ENCODE data around the gene CREG1.
"Not testable (repeated sequence)": the region's sequence is repeated elsewhere in the genome, so short reads cannot be mapped to it uniquely, and the experiment has no call there.

Gene CREG1

DNA sequence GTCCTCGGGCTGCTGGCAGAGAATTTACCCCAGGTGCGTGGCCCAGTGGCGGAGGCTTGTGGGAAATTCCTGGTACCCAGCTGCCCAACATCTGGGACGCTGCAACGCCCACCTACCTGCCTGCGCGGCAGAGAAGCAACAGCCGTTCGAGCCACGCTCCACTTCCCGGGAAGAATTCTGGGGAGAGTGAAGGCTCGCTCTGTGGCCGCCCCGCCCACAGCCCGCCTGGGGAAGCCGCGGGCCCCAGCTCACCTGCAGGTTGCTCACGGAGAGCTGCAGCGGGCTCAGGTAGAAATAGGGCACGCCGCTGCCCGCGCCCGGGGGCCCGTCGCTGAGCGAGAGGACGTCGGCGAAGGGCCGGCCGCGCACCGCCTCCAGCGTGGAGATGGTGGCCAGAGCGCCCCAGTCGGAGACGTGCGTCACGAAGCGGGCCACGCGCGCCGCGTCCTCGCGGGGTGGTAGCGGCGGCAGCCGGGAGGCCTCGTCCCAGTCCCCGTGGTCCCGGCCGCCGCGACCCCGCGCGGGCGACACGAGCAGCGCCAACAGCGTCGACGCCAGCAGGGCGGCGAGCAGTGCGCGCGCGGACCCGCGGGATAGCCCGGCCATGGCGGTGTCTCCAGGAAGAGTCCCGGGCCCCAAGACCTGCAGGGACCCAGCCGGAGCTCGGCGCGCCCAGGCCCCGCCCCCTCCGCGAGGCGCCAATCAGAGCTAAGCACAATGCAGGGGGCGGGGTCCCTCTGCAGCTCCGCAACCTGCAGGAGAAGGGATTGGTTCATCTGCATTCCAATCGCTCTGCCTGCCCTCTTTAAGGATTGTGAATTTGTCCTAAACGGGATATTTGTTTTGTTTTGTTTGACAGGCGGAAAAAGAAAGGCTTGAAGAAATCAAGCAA lies at the start of gene CREG1:
CREG1 (minus strand) TSS at position 627 of the 892 bp plus-strand sequence.
- DNase-seq = peak; percentile 91

DNA sequence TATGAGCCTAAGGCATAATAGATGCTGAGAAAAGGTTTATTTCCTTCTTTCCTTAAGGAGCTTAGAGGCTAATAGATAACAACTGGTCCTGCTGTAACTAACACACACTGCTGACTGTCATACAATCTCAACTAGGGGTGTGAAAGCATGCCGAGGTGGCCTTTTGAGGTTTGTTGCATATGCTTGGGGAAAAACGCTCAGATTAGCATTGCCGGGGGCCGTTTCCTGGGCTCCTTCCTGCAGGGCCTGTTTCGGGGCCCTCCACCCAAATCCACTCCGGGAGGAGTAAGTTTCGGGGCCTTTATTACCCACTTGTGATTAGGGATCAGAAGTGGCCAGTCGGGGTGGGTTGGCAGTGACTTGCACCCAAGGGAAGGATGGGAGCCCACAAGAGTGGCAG lies 49.3 kb upstream of the CREG1 start:
- DNase-seq = no peak

DNA sequence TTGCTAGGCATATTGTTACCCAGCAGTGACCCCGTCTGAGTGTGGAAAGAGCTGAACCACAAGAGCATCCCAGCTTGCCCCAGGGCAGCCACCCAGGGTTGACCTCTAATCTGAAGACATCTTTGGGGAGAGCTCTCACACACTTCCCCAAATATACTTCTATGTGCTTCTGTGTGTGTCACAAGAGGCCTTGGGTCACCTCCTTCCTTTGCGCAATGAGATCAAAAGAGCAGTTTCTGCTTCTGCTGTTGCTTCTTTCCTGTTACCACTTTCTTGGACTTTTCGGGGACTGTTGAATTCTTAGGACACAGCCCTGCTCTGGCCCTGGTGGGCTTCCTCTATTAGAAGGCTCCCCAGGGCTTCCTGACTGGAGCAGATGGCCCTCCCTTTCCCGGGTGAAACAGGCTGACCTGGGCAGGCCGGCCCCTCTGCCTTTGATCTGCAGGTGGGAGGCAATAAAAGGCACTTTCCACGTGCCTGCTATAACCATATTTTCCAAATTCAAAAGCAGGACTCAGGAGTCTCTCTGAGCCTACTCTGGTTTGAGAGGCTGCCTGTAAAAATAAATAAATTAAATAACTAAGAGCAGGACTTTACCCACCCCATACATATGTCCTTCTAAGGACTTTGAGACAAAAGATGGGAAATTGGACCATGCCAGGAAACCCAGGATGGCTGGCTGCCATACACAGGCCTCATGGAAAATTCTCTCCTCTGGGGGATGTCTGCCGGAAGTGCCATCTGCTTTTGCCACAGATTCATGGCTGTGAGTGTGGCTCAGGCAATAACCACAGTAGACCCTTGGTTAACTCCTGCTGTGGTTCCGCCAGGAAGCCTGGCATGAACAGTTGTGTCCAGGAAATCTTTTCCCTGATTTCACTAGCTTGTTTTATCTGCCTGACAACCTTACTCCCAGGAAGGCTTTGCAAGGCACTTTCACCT lies 48.2 kb upstream of the CREG1 start:
- peak; percentile 35 for DNase-seq

DNA sequence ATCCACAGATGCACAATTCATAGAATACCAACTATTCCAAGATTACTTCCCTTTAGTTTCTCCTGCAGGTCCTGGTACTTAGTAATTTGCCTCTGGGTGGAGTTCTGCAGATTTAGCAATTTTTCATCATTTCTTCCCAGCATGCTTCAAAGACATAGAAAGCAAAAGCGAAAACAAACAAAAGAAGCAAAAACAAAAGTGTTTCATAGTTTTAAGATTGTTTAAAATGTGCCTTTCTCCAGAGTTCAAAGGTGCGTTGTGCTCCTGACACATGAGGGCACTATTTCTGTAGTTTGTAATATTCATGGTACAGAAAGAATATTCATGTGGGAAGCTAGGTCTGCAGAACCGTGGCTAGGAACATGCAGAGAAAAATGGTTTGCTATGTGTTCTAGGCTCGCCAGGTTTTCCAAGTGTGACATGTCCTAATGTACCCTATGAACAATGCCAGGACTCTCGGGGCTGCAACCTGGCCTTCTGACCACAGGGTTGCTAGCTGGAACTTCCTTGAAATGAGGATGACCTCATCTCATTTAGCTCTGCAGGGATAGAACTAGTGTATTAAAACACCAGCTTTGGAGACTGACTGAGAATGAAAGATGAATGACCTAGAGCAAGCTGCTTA lies 46.5 kb upstream of the CREG1 start:
- peak; percentile 75 for DNase-seq

DNA sequence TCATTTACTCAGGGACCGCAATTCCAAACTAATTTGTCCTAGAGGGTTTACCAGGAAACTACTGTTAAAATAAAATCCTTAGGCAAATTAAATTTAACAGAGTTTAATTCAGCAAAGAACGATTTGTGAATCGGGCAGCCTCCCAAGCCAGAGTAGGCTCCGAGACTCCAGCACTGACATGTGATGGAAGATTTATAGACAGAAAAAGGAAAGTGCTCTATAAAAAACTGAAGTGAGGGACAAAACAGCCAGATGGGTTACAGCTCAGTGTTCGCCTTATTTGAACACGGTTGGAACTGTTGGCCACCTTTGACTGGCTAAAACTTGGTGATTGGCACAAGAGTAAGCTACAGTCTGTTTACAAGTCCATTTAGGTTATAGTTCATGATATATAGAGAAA lies 41.3 kb upstream of the CREG1 start:
- no peak for DNase-seq

DNA sequence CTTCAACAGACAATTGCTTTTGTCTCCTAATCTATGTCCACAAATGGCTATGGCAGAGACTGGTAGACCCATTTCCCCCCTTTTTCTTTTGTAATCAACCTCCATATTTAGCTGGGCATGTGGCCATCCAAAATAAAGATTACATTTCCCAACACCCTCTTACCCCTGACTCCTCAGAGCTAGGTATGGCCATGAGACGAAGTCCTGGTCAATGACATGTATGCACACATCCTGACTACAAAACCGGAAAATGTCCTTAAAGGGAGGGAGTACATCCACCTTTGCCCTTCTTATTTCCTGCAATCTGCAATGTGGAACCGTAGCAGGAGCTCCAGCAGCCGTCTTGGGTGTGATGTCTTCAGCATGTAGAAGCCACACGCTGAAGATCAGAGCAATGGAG lies 40.3 kb upstream of the CREG1 start:
- DNase-seq = no peak

DNA sequence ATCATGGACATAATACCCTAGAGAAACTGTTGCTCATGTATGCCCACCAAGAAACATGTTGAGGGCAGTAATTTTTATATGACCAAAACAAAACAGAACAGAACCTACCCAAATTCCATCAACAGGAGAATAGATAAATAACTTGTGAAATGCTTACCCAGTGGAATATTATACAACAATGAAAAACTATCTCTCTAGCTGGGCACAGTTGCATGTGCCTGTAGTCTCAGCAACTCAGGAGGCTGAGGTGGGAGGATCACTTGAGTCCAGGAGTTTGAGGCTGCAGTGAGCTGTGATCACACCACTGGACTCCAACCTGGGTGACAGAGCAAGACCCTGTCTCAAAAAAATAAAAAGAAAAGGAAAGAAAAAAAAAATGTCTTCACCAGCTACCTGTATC lies 38.9 kb upstream of the CREG1 start:
- DNase-seq = no peak

DNA sequence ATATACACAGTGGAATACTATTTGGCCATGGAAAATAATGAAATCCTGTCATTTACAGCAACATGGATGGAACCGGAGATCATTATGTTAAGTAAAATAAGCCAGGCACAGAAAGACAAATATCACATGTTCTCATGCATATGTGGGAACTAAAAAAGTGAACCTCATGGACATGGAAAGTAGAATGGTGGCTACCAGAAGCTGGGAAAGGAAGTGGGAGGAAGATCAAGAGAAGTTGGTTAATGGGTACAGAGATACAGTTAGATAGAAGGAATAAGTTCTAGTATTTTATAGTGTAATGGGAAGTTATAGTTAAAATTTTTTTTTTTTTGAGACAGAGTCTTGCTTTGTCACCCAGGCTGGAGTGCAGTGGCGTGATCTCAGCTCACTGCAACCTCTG lies 34.8 kb upstream of the CREG1 start:
- no peak for DNase-seq

DNA sequence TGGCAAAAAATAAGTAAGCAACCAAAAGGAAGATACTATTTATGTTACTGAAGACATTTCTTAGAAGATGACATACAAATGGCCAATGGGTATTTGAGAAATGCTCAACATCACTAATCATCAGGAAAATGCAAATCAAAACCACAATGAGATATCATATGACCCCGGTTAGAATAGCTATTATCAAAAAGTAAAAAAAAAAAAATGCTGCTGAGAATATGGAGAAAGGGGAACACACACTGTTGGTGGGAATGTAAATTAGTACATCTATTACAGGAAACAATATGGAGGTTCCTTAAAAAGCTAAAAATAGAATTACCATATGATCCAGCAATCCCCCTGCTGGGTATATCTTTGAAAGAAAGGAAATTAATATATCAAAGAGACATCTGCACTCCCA lies 34.3 kb upstream of the CREG1 start:
- DNase-seq = no peak

DNA sequence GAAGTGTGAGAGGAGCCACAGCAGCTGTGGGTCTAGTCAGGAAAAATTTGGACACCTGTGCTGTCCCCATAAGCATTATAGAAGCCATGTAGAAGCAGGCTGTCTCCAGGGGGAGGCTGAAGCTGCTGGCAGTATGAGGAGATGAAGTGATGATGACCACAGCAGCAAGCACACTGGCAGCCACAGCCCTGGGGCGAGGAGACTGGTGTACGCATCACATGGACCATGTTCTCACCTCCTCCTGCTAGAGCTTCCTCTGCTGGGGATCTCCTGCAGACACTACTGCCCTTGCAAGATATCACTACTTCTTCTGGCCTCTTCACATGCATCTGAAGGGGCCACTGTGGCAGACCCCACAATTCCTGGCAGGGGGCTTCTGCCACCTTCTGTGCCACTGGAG lies 33.8 kb upstream of the CREG1 start:
- DNase-seq = no peak

DNA sequence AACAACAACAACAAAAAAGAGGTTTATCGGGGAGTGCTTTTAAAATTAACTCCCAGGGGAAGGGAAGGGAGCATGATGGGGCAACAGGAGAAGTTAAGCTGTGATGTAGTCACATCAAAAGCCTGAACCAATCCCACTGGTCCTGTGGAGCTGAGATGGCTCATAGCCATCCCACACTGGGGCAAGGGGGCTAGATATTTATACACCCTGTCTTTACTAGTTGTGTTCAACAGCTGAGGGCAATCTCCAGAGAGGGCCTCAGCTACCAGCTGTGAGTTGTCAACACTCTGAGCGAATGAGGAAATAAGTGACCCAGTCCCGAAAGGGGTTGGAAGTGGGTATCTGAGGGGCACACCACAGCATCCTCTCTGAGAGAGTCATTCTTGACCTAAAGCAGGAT lies 31.0 kb upstream of the CREG1 start:
- DNase-seq = no peak

DNA sequence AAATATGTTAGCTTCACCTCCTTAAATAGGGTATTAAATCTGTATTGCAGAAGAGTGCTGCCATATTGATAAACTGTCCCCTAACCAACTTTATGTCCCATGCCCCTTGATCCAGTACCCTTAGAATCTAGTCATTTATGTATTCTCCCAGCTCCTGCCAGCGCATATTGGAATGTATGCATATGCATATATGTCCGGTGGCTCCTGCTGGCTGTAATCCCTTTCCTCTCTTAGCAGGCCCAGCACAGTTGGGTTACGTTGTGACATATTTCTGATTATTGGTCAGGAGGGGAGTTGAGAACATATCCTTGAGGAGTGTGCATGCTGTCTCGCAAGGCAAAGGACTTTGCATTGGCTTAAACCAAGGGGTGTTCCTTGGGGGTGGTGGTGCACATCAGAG lies 29.2 kb upstream of the CREG1 start:
- DNase-seq = no peak

DNA sequence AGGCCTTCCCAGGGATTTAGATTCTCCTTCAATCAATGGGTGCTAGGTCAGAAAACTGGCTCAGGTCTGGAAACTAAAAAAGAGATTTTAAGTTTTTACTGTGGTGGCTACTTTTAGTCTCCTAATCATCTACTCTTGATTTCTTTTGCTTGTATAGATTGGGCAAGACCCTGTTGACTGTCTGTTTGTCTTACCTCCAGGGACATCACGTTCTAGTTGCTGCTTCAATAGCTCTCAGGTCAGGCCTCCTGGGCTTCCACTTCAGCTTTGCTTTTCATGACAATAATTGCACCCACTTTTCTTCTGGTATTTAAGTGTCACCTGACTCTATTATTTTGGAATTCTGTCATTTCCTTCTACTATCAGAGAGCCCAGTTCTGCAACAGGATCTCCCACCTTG lies 28.5 kb upstream of the CREG1 start:
- DNase-seq = no peak

DNA sequence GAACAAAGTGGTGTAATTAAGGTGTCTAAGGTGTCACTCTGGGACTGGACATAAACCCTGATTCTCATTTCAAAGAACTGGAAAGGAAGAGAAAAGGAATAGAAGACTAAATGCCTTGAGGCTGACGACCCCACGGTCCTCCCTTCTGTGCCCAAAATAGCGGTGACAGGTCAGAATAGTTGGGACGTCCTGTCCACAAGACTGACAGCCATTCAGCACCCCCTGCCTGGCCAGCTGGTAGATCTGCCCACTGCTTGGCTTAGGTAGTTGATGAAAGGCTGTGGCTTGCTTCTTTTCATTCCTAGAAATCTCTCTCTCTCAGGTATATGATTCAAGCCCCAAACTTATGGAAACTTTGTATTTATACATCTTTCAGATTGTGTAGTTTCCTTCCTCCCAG lies 26.4 kb upstream of the CREG1 start:
- DNase-seq = no peak

DNA sequence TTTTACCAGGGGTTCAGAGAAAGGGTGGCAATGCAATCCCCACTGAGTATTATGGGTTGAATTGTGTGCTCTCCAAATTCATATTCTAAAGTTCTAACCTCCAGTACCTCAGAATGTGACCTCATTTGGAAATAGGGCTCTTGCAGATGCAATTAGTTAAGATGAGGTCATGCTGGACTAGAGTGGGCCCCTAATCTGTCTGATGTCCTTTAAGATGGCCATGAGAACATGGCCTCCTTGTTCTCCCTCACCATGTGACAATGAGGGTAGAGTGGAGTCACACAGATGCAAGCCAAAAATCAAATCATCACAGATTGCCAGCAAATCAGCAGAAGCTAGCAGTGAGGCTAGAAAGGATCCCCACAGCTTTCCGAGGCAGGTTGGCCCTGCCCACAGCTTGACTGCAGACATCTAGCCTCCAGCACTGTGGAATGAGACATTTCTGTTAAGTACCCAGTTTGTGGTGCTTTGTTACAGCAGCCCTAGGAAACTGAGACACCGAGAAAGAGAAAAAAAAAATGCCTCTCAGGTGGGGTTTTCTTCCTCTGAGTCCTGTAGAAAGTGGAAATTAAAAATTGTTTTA lies 25.5 kb upstream of the CREG1 start:
- no peak for DNase-seq

DNA sequence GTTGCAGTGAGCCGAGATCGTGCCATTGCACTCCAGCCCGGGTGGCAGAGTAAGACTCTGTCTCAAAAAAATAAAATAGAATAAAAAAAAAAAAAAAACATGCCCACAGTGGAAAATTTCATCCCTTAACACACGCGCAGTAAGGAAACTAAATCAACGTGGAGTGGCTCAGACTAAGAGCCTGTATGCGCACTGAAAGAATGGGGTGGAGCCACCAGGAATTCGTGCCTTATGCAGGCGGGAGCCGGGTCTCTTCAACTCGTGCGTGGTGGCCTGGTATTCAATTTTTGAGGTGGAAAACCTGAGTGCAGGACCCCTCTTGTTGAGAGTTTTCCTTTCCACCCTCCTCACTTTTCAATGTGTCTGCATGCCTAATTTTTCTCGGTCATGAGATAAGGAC lies 22.1 kb upstream of the CREG1 start:
- DNase-seq = no peak

DNA sequence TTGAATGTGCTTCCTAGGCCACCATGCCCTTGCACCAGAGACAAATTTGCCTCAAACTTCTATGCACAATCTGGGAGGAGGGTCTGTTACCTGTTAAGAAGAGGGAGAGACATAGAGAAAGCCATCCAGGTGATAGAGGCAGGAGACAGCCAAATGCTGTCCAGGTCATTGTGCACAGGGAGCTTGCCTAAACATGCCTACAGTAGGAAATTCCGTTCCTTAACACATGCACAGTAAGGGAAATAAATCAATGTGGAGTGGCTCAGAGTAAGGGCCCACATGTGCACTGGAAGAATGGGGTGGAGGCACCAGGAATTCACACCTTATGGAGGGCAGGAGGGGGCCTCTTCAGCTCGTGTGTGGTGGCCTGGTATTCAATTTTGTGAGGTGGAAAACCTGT lies 19.5 kb upstream of the CREG1 start:
- DNase-seq = no peak

DNA sequence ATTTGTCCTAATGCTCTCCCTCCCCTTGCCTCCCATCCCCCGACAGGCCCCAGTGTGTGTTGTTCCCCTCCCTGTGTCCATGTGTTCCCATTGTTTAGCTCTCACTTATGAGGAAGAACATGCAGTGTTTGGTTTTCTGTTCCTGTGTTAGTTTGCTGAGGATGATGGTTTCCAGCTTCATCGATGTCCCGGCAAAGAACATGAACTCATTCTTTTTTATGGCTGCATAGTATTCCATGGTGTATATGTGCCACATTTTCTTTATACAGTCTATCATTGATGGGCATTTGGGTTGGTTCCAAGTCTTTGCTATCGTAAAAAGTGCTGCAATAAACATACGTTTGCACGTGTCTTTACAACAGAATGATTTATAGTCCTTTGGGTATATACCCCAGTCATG lies 17.1 kb upstream of the CREG1 start:
- DNase-seq = not testable (repeated sequence)

DNA sequence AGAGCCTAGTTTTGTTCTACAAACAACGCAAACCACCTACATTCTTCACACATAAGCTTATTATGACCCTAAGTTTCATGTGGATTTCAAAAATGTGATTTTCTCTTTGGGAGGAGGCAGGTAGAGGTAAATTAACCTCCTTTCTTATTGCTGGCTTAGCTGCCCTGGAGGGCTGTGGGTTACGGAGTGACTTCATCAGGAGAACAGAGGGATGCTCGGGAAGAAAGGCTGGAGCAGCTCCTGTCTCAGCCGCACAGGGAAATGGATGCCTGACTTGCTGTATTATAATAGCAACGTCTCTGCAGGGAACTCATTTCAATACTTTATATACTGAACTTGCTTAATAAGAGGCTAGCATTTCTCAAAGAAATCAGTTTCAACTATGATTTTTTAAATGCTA lies 14.1 kb upstream of the CREG1 start:
- no peak for DNase-seq

DNA sequence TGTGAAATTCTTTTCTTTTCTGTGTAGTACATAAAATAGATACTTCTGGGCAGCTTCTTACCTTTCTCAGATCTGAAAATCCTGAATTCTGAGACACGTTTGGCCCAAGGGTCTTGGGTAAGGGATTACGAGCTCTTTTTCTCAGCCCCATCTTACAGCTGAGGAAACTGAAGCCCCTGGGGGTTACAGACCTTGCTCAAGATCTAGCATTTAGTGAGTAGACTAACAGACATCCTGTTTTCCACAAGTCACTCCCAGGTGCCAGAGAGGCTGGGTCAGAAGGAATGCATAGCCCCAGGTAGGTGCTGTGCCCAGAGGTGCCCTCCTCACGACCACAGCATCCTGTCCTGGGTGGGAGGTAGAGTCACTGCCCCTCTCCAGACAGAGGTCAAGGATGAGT lies 13.2 kb upstream of the CREG1 start:
- no peak for DNase-seq

DNA sequence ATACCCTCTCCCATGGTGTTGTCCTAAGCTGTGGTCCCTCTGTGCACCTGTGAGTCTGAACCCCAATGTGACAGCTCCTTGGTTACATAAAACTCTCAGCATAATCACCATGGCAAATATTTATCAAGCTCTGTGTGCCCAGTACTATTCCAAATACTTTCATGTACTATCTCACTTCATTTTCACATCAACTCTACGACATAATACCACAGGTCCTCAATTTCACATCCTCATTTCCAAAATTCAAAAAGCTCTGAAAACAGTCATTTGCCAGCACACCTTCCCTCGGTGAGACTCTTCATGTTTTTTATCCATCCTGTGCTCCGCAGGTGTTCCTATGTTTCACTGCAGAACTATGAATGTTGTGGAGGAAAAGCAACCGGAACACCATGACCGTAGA lies 12.4 kb upstream of the CREG1 start:
- no peak for DNase-seq

DNA sequence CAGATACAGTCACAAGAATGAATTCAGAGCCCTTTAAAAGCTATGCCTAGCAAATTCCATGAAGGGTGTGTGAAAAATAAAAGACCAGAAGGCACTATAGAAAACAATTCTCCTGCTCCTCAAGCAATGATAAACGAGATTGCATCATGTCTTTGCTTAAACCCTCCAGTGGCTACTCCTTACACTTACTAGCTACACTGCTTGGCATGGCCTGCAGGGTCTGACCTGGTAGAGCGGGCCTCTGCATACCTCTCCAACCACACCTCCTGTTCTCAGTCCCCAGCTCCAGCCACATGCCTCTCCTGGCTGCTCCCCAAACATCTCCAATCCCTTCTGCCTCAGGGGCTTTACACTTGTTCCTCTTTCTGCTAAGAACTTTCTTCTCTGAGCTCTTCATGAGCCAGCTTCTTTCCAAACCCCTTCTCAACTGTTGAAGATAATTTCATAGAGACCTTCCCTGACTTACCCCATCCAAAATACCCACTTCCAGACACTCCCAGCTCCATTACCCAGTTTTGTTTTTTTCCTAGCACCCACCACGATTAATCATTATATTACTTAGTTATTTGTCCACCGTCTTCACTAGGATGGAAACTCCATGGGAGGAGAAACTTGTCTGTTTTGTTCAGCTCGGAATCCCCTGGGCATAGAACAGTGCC lies 11.2 kb upstream of the CREG1 start:
- DNase-seq = no peak
